GM12892 (cell line): ENCODE data around the gene CNTNAP1.

Experiments used
- POLR2A ChIP-seq: IDR thresholded peaks from 2 replicates; pipeline ENCODE4 v1.6.1; 2011; ENCODE audit warnings: low read depth, low read length, control low read depth
- POLR2AphosphoS5 ChIP-seq: IDR thresholded peaks from 2 replicates; pipeline ENCODE4 v1.6.1; 2011; ENCODE audit warnings: low read depth, low read length, control low read depth

- TF ChIP-seq POLR2AphosphoS5 (no peak), POLR2A (no peak)
Observed at GRCh38 chr17:42697108-42697811, 14.9 kb downstream of the CNTNAP1 start.
